ENCODE data around the gene DEFB128.

Gene DEFB128

DNA sequence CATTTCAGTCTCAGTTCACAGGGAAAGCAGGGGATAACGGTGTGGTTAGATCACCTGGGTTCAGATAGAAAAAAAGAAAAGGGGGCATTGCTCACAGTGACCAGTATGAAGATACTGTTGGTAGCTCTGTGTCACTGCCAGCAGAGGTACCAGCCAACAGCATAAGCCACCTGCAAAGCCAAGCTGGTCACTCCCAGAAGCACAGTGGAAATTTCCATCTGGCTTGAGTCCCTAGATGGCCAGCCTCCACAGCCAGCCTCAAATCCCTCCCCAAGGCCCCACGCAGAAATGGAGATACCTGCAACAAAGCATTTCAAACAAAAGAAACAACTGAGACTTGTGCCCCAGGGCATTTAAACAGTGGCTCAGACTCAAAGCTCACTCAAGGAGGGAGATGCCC is 20.6 kb downstream of the DEFB128 start:
- Histone ChIP-seq H3K4me3 (ENCODE audit: control insufficient read depth in 1 of 7, extremely low read depth in 1 of 7, insufficient read depth in 4 of 7, low read depth in 2 of 7, low read length in 6 of 7) (no peak overlapping the region), H3K9me3 (ENCODE audit: control extremely low read depth in 1 of 5, control insufficient read depth in 4 of 5, insufficient read depth in 2 of 5, low read depth in 1 of 5, low read length in 4 of 5) (no peaks in the 10 kb centered on the region), H3K36me3 (ENCODE audit: control insufficient read depth in 4 of 4, insufficient read depth in 4 of 4, low read length in 3 of 4) (no peaks in the 10 kb centered on the region), H3K27ac (ENCODE audit: insufficient read depth in 1 of 2, low read depth in 1 of 2, low read length in 2 of 2, poor library complexity in 1 of 2, severe bottlenecking in 2 of 2) (no peak overlapping the region), H3K4me1 (ENCODE audit: control extremely low read depth in 1 of 4, control insufficient read depth in 4 of 4, insufficient read depth in 4 of 4, low read length in 3 of 4) (no peaks in the 10 kb centered on the region), H3K27me3 (replicated peaks in 2 of 5; ENCODE audit: control insufficient read depth in 4 of 5, insufficient read depth in 5 of 5, low read length in 4 of 5) (peaks cover 0 to 3% (median 2%) of the 10 kb centered on the region in 5 experiments)
- no peak for DNase-seq
- POLR2A ChIA-PET = no interaction called here
- 64% methylated on average over 1 of the region's 2 CpGs for WGBS (ENCODE audit: insufficient coverage)
- CTCF ChIA-PET = interaction anchor here (0.6 to 1.1 kb wide), 2 partner anchors 11 to 55 kb away, joined by 3 read pairs; no protein-coding TSS in a partner anchor

DNA sequence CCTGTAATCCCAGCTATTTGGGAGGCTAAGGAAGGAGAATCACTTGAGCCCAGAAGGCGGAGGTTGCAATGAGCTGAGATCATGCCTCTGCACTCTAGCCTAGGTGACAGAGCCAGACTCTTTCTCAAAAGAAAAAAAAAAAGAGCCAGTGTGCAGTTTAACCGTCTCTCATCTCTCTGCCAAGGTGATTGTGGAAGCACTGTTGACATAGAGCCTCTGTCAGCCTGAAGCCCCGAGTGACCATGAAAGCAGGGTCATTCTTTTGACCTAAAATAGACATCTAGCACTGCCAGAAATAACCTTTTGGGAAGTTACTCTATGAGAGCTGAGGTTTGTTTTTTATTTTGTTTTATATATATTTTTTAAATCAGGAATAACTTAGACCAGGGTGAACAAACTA is 24.9 kb downstream of the DEFB128 start:
- Histone ChIP-seq H3K36me3 (ENCODE audit: control insufficient read depth in 4 of 4, insufficient read depth in 4 of 4, low read length in 3 of 4) (no peaks in the 10 kb centered on the region), H3K4me3 (ENCODE audit: control insufficient read depth in 1 of 7, extremely low read depth in 1 of 7, insufficient read depth in 4 of 7, low read depth in 2 of 7, low read length in 6 of 7) (no peak overlapping the region), H3K27ac (ENCODE audit: insufficient read depth in 1 of 2, low read depth in 1 of 2, low read length in 2 of 2, poor library complexity in 1 of 2, severe bottlenecking in 2 of 2) (no peak overlapping the region), H3K27me3 (replicated peaks in 2 of 5; ENCODE audit: control insufficient read depth in 4 of 5, insufficient read depth in 5 of 5, low read length in 4 of 5) (peaks cover 0 to 5% (median 0%) of the 10 kb centered on the region in 5 experiments), H3K9me3 (ENCODE audit: control extremely low read depth in 1 of 5, control insufficient read depth in 4 of 5, insufficient read depth in 2 of 5, low read depth in 1 of 5, low read length in 4 of 5) (no peaks in the 10 kb centered on the region), H3K4me1 (ENCODE audit: control extremely low read depth in 1 of 4, control insufficient read depth in 4 of 4, insufficient read depth in 4 of 4, low read length in 3 of 4) (no peaks in the 10 kb centered on the region)
- ChIA-PET CTCF (no interaction called here), POLR2A (no interaction called here)
- 60% methylated on average over 2 of the region's 3 CpGs for WGBS (ENCODE audit: insufficient coverage)
- no peak for DNase-seq

DNA sequence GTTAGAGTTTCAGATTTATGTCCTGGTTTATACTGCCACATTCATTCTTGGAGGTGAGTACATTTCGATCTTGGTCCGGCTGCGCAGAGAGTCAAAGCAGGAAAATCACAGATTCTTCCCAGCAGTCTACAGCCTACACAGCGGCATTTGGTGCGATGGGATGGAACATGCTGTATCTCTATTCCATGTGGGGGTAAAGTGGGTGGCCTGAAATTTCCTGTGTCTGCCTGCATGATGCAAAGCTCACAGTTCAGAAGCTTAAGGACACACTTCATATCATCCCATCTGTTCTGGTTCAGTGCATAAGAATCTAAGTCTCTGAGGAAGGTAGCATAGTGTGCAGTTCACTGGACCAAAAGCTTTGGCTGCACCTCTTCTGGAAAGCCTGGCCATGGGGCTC is 32.4 kb downstream of the DEFB128 start, which contains the start of gene DEFB127:
Gene DEFB127, plus strand, starts transcription at position 301 of the 400 bp plus-strand sequence. Its CDS starts 91 bp downstream, at position 392.
- Histone ChIP-seq H3K4me3 (ENCODE audit: control insufficient read depth in 1 of 7, extremely low read depth in 1 of 7, insufficient read depth in 4 of 7, low read depth in 2 of 7, low read length in 6 of 7) (no peak within 1 kb of the TSS), H3K36me3 (ENCODE audit: control insufficient read depth in 4 of 4, insufficient read depth in 4 of 4, low read length in 3 of 4) (no peaks in the 10 kb centered on the region), H3K9me3 (ENCODE audit: control extremely low read depth in 1 of 5, control insufficient read depth in 4 of 5, insufficient read depth in 2 of 5, low read depth in 1 of 5, low read length in 4 of 5) (no peaks in the 10 kb centered on the region), H3K4me1 (ENCODE audit: control extremely low read depth in 1 of 4, control insufficient read depth in 4 of 4, insufficient read depth in 4 of 4, low read length in 3 of 4) (no peaks in the 10 kb centered on the region), H3K27ac (ENCODE audit: insufficient read depth in 1 of 2, low read depth in 1 of 2, low read length in 2 of 2, poor library complexity in 1 of 2, severe bottlenecking in 2 of 2) (no peak within 1 kb of the TSS), H3K27me3 (replicated peaks in 2 of 5; ENCODE audit: control insufficient read depth in 4 of 5, insufficient read depth in 5 of 5, low read length in 4 of 5) (peaks cover 0 to 9% (median 3%) of the 10 kb centered on the region in 5 experiments)
- CTCF ChIA-PET = no interaction called here
- POLR2A ChIA-PET = no interaction called here
- 92% methylated on average over 3 of the region's 5 CpGs for WGBS (ENCODE audit: insufficient coverage)
- DNase-seq = no peak

DNA sequence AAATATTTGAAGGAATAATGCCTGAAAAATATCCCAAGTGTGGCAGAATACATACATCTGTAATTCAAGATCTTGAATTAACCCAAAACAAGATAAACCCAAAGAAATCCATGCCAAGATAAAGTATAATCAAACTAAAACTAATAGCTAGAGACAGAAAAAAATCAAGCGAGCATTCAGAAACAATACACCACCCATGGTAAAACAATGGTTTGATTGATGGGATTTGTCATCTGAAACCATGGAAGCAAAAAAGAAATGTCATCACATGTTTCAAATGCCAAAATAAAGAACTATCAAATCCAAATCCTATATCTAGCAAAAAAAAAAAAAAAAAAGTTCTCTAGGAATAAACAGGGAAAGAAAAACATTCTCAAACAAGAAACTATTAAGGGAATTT is 37.4 kb downstream of the DEFB128 start:
- no peaks in the 10 kb centered on the region for H3K4me1 ChIP-seq (ENCODE audit: control extremely low read depth in 1 of 4, control insufficient read depth in 4 of 4, insufficient read depth in 4 of 4, low read length in 3 of 4)
- H3K27me3 ChIP-seq (replicated peaks in 2 of 5; ENCODE audit: control insufficient read depth in 4 of 5, insufficient read depth in 5 of 5, low read length in 4 of 5) = peaks cover 0 to 11% (median 3%) of the 10 kb centered on the region in 5 experiments
- no peaks in the 10 kb centered on the region for H3K36me3 ChIP-seq (ENCODE audit: control insufficient read depth in 4 of 4, insufficient read depth in 4 of 4, low read length in 3 of 4)
- H3K27ac ChIP-seq (ENCODE audit: insufficient read depth in 1 of 2, low read depth in 1 of 2, low read length in 2 of 2, poor library complexity in 1 of 2, severe bottlenecking in 2 of 2) = no peak overlapping the region
- no peak overlapping the region for H3K4me3 ChIP-seq (ENCODE audit: control insufficient read depth in 1 of 7, extremely low read depth in 1 of 7, insufficient read depth in 4 of 7, low read depth in 2 of 7, low read length in 6 of 7)
- ChIA-PET POLR2A (no interaction called here), CTCF (no interaction called here)
- no peaks in the 10 kb centered on the region for H3K9me3 ChIP-seq (ENCODE audit: control extremely low read depth in 1 of 5, control insufficient read depth in 4 of 5, insufficient read depth in 2 of 5, low read depth in 1 of 5, low read length in 4 of 5)
- DNase-seq = no peak
- no CpG with 5 or more reads among the region's 1 CpG for WGBS (ENCODE audit: insufficient coverage)

DNA sequence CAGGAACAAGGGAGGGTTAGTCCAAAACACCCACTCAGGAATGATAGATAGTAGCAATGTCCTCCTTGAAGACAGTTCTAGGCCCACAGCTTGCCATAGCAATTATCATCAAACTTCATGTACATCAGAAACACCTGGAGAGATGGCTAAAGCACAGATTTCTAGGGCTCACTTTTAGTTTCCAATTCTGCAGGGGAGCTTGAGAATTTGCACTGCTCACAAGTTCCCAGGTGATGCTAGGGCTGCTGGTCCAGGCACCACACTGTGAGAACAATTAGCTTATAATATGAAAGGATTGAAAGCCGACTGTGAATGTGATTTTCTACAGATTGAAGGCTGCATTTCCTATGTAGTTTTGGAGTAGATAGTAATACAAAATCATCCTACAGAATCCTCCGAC is 43.6 kb downstream of the DEFB128 start:
- Histone ChIP-seq H3K4me1 (ENCODE audit: control extremely low read depth in 1 of 4, control insufficient read depth in 4 of 4, insufficient read depth in 4 of 4, low read length in 3 of 4) (no peaks in the 10 kb centered on the region), H3K27ac (ENCODE audit: insufficient read depth in 1 of 2, low read depth in 1 of 2, low read length in 2 of 2, poor library complexity in 1 of 2, severe bottlenecking in 2 of 2) (no peak overlapping the region), H3K27me3 (replicated peaks in 2 of 5; ENCODE audit: control insufficient read depth in 4 of 5, insufficient read depth in 5 of 5, low read length in 4 of 5) (peaks cover 2 to 34% (median 18%) of the 10 kb centered on the region in 5 experiments), H3K4me3 (ENCODE audit: control insufficient read depth in 1 of 7, extremely low read depth in 1 of 7, insufficient read depth in 4 of 7, low read depth in 2 of 7, low read length in 6 of 7) (no peak overlapping the region), H3K9me3 (ENCODE audit: control extremely low read depth in 1 of 5, control insufficient read depth in 4 of 5, insufficient read depth in 2 of 5, low read depth in 1 of 5, low read length in 4 of 5) (no peaks in the 10 kb centered on the region), H3K36me3 (ENCODE audit: control insufficient read depth in 4 of 4, insufficient read depth in 4 of 4, low read length in 3 of 4) (no peaks in the 10 kb centered on the region)
- ChIA-PET POLR2A (no interaction called here), CTCF (interaction anchor here (1.2 kb wide), 1 partner anchor 49 kb away, joined by 3 read pairs; no protein-coding TSS in a partner anchor)
- no CpG with 5 or more reads among the region's 2 CpGs for WGBS (ENCODE audit: insufficient coverage)
- no peak for DNase-seq

DNA sequence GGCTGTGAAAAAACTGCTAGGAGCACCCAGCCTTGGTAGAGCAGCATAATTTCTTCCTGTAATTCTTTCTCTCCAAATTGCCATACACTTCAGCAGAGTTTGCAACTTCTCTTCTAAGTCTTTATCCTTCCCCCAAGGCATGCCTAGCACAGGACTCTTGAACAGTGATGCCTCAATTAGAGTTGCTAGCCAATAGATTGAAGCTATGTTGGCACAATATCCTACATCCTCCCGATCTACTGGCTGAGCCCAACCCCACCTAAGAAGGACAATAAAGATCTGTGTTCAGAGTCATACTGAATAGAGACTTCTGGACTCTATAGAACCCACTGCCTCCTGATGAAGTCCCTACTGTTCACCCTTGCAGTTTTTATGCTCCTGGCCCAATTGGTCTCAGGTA is 47.2 kb downstream of the DEFB128 start, which contains the start of gene DEFB126:
Gene DEFB126, plus strand, starts transcription at position 301 of the 400 bp plus-strand sequence. Its CDS starts 39 bp downstream, at position 340.
- POLR2A ChIA-PET = no interaction called here
- H3K4me1 ChIP-seq (ENCODE audit: control extremely low read depth in 1 of 4, control insufficient read depth in 4 of 4, insufficient read depth in 4 of 4, low read length in 3 of 4) = no peaks in the 10 kb centered on the region
- no peak within 1 kb of the TSS for H3K27ac ChIP-seq (ENCODE audit: insufficient read depth in 1 of 2, low read depth in 1 of 2, low read length in 2 of 2, poor library complexity in 1 of 2, severe bottlenecking in 2 of 2)
- H3K4me3 ChIP-seq (ENCODE audit: control insufficient read depth in 1 of 7, extremely low read depth in 1 of 7, insufficient read depth in 4 of 7, low read depth in 2 of 7, low read length in 6 of 7) = no peak within 1 kb of the TSS
- H3K27me3 ChIP-seq (replicated peaks in 2 of 5; ENCODE audit: control insufficient read depth in 4 of 5, insufficient read depth in 5 of 5, low read length in 4 of 5) = peaks cover 2 to 38% (median 13%) of the 10 kb centered on the region in 5 experiments
- H3K9me3 ChIP-seq (ENCODE audit: control extremely low read depth in 1 of 5, control insufficient read depth in 4 of 5, insufficient read depth in 2 of 5, low read depth in 1 of 5, low read length in 4 of 5) = peaks cover 0 to 4% (median 0%) of the 10 kb centered on the region in 5 experiments
- CTCF ChIA-PET = no interaction called here
- 83% methylated on average over 1 of the region's 1 CpG for WGBS (ENCODE audit: insufficient coverage)
- no peaks in the 10 kb centered on the region for H3K36me3 ChIP-seq (ENCODE audit: control insufficient read depth in 4 of 4, insufficient read depth in 4 of 4, low read length in 3 of 4)
- DNase-seq = no peak

Measured in common myeloid progenitor, CD34-positive (primary cell).